Middle frontal gyrus (tissue), 1 donor: ENCODE measurements around the gene TPX2.

Experiments
- DNase-seq: peaks from one replicate; pipeline ENCODE4 v3.0.0-alpha.2; 2015; ENCODE audit warnings: low spot score; ENCODE audit errors: extremely low spot score

The TPX2 gene

DNA sequence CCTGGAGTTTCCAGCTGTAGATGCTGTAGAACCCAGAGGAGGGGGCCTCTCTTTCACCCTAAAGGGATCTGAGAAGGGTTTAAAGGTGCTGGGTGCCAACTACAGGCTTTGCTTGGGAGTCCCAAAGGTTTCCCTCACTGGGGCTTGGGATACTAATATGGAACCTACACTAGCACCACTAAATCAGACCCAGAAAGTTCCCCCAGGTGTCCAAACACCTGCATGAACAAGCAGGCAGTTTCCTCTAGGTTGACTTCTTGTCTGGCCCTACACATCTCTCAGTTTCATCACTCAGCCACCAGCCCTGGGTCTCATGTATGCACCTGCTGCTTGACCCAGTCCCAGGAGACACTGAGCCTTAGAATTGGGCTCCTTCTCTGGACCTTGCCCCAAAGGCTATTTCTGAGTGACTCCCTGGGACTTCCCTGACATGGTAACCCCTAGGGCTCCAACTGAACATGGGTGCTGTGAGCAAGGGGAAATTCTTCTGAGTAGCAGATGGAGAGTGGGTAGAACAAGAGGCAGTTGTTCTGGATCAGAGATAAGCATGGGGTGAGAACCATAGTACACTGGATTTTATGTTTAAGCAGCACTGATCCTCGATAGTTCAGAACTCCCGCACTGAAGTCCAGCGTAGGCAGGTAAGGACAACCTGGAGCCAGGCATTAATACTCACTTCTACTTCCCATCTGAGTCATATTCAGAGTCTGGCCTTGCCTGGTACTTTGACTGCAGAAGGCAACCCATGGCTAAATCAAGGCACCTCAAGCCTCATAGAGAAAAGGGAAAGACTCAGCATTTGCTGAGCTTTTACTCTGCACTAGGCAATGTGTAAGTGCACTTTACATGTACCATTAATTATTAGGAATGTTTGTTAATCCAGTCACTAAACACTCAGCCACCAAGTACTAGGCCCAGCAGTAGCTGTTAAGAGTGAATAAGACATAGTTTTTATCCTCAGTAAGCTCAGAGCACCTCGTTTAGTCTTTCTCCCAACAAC, 33.2 kb upstream of the TPX2 start:
- DNase-seq: no peak

DNA sequence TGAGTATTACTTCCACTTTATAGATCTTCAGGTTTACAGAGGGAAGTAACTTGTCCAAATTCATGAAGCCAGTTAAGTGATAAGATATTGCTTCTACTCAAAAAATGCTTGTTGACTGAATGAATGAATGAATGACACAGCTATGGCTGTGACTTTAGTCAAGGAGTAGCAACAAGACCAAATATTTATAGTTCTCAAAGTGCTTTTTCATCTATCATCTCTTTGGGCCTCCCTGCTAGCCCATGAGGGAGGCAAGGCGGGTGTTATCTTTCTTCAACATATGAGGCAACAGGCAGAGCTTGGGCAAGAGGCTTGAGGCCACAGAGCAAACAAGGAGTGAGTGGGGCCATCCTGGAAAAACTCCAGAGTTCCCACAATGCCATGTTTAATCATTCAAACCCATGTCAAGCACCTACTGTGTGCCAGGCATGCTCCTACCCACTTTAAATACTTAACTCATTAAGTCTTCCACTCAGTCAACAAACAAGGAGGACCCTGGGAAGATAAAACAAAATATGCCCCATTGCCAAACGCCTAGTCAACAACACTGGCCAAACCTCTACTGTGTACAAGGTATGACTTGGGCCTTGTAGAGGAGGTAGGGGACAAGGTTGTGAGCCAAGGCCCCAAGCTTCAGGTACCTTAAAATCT, 32.4 kb upstream of the TPX2 start:
- DNase-seq: no peak

DNA sequence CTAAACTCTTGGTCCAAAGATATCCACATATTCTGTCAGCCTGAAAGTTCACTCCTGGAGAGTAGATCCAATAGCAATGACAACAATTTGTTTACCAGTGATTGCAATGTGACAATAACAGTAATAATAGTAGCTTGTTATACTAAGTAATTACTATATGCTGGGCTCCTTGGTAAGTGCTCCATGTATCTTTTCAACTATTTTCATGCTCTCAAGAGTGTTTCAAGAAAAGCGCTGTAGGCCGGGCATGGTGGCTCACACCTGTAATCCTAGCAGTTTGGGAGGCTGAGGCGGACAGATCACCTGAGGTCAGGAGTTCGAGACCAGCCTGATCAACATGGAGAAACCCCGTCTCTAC, 31.9 kb upstream of the TPX2 start:
- no peak for DNase-seq

DNA sequence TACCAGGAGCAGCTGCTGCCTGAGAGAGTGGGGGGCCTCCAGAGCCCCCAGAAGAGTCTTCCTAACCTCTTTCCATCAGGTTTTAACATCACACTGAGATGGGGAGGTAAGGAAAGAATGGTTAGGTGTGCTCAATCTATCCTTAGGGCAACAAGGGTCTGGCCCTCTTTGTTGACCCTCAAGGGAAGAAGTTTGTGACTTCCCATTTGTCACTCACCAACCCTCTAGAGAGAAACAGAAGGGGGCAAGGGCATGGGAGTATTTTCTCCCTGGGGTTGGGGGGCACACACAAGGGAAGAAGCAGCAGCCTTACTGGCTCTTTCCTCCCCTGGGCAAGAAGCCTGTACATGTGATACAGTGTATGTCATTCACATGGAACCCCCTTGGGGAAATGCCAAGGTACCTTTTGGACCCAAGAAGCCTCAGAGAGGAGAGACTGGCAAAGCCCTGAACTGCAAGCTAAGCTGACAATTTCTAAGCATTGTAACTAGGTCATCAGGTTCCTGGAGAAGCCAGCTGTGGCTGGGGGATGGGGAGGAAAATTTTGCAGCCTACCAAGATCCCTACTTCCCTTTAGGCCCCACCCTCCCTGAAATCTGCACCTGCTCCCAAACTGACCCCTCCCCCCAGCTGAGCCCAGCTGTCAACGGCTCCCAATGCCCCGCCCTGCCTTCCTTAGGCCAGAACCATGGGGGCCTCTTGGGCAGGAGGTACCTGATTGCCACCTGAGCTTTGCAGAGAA, 30.9 kb upstream of the TPX2 start:
- no peak for DNase-seq

DNA sequence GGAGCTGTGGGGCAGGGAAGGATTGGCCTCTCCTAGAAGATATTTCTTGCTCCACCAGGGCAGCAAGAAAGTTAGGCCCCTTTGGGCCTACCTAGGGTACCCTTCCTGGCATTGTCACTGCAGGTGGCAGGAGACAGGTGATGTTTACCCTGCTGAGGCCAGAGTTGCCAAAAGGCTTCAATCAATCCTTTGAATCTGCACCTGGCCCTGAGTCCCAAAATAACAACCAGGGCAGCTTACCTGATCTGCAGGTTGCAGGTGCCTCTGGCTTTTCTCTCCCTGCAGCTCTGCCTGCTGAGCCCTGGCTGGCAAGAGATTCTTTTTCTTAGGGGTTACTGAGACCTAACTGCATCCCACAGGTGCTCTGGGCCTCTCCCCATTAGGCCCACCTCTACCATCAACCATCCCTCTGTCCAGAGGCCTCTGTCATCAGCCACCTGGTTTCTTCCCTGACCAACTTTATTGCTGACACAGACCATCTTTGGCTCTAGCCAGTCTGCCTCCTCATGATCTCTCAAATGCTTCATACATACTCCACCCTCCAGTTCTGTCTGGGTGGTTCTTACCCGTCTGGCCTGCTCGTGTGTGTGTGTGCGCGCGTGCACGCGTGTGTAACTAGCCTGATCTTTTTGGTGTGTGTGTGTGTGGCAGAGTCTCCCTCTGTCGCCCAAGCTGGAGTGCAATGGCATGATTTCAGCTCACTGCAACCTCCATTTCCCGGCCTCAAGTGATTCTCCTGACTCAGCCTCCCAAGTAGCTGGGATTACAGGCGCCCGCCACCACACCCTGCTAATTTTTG, 30.2 kb upstream of the TPX2 start:
- no peak for DNase-seq

DNA sequence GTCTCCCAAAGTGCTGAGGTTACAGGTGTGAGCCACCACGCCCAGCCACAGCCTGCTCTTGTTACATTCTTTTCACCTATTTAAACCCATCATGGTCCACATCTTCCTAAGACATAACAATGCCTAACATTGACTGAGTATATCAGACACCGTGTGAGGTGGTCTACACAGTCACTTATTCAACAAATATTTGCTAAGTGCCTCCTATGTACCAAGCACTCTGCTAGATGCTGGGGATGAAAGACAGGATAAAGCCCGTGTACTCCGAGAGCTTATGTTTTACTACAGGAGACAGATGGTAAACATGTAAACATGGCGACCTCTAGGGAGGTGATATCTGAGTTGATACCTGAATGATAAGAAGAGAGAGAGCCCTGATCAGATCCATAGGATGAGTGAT, 29.2 kb upstream of the TPX2 start:
- no peak for DNase-seq

DNA sequence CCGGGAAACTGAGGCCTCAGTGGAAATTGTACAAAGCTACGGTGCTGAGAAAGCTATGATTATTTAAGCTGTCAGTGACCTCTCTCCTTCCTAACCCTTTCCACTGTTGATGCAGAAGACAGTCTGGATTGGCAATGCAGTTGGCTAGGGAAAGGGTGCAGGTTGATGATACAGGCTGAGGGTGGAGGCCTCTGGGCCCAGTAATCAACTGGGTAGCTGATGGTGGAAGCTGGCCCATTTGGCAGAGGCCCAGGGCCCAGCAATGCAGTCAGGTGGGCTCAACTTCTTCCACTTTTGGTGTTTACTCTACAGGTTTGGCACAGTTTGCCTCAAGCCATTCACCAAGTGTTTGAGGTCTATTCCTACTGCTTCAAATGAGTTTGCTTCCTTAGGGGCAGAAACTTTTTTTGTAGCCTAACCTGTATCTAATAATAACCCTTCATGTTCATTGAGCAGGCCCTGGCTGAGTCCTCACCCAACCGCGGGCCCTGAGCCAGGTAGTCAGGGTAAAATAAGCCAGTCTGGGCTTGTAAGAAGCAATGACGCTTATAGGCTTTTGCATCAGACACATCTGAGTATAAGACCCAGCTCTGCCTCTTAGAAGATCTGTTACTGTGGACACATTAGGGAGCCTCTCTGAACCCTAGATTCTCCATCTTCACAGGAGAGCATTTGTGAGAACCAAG, 28.5 kb upstream of the TPX2 start:
- DNase-seq: no peak

DNA sequence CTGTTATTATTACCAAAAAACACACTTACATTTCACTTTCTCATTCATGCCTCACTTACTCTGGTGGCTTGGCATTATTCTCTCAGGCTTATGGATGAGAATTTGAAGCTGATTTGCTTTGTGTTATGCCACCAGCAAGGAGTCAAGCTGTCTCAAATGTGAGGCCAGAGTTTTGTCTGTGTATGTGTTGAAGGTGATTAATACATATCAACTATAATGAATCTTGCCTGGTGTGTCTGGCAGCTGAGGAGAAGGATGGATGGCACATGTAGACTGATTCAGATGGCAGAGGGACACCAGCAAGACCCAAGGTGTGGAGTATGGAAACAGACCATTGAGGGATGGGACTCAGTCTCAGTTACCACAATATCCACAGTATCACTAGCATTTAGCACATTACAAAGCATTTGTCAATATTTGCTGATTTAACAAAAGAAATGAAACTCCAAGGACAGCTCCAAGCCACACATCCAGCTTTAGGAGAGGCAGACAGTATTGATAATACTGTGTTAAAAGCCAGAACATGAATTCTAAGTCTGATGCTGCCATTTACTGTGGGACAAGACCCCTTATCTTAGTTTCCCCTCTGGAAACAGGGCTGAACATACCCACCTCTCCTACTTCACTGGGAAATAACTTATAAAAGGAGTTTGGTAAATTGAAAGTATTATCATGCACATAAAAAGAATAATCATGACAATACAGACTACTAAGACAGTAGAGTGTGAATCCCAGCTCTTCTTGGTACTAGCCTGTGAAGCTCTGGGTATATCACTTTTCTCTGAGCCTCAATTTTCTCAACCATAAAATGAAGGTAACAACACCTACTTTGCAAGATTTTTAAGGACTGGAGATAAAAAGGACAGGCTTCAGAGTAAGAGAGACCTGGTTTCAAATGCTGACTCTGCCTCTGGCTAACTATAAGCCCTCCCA, 27.6 kb upstream of the TPX2 start:
- DNase-seq: no peak

DNA sequence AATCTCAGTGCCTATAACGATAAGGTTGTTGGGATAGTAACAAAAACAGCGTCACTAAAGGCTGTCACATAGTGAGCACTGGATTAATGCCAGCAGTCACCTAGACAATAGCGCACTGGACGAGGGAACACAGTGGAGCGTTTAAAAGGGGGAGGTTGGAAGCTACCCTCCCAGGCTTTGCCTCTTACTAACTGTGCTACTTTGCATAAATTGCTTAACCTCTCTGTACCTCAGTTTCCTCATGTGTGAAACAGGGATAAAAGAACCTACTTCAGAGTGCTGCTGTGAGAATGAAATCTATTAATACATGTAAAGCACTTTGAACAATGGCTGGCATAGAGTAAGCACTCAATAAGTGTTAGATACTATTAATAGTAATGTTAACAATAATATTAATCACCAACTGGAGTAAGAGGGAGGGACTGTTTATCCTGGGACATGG, 27.0 kb upstream of the TPX2 start:
- DNase-seq: no peak

DNA sequence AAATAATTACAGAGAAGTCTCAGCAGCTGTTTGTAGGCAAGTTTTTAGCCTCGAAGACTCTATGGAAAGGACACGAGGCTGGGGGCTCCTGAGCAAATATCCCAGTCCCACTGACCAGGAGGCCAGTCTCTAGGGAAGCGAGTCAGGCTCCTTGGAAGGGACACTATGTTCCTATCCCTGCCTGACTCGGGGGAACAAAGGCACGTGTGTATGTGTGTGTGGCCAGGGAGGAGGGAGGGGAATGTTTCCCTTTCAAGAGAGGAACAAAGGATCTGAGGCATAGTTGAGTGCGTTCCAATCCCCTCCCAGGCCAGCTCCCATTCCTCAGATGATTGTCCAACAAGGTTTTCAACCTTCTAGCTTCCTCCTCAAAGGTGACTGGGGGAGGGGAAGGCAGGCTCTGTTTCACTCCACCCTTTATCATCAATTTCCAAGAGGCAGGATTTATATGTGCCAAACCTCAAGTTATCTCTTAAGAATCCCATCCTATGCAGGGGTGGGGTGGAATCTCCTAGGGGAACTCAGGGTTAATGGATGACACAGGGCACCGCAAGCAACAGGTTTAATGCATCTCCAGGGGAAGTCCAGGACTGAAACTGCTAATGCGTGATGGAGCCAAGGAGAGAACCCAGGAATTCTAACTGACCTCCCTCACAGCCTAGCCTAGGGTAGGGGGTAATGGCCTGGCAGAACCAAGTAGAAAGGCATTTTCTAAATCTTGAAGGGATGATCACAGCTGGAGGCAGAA, 26.4 kb upstream of the TPX2 start:
- peak; percentile 68 for DNase-seq

DNA sequence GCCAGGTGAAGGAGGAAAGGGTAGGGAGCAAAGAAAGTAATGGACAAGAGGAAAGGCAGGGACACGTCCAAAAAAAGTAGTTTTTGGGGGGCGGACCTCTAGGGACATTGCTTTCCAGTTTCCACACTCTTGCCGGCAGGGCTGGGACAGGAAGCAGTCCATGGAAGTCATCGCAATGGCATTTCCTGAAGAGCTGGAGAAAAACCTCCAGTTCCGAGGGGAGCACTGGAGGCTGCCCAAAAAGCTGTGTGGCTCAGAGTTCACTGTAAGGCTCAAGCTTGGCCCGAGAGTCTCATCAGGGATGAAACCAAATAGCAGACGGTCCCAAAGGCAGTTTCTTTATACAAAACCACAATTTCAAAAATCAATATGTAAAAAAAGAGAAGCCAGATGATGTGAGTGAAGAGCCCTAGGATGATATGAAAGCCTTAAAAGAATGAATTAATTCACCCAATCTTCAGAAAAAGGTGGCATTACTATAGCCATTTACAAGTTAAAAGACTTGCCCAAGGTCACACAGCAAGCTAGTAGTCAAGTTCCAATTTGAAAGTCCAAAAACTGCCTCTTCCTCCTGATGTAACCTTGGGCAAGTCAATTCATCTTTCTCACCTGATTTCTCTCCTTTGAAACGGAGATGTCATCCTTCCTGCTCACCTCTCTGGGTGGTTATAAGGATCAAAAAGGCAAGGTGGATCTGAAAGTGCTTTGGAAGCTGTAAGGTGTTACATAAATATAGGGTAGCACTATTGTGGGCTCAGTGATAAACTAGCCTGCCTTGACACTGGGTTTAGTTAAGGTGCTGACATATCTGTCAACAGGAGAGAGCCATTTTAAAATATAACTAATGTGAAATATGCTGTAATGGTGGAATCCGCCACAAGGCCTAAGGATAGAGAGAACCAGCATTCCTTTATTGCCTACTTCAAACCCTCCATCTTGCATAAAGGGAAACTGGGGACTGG, 25.5 kb upstream of the TPX2 start:
- no peak for DNase-seq

DNA sequence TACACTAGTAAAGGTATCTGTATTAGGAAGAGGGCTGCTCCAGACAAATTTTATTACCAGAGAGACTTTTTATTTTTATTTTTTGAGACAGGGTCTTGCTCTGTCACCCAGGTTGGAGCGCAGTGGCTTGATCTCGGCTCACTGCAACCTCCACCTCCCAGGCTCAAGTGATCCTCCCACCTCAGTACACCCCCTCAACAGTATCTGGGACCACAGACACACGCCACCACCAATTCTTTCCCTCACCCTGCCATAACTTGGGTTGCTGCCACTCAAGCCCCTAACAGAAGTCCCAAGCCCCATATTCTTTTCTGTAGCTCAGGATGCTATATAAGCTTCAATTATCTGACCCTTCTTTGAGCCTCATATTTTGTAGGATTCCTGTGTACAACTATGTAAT, 23.3 kb upstream of the TPX2 start:
- no peak for DNase-seq

DNA sequence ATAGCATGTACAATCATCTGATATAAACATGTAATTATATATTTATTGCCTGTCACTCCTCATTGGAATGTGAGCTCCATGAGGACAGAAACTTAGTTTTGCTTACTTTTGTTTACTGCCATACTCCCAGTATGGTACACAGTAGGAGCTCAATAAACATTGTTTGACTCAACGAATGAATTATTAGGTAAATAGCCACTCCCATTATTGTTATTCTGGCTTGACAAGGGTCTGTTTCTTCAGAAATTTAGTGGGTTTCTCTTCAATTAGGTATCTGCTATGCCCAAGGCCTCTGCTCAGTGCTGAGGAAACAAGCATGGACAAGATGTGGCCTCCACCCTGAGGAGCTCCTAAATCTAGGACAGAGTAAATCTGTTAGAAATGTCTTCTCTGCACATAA, 22.7 kb upstream of the TPX2 start:
- DNase-seq: no peak

DNA sequence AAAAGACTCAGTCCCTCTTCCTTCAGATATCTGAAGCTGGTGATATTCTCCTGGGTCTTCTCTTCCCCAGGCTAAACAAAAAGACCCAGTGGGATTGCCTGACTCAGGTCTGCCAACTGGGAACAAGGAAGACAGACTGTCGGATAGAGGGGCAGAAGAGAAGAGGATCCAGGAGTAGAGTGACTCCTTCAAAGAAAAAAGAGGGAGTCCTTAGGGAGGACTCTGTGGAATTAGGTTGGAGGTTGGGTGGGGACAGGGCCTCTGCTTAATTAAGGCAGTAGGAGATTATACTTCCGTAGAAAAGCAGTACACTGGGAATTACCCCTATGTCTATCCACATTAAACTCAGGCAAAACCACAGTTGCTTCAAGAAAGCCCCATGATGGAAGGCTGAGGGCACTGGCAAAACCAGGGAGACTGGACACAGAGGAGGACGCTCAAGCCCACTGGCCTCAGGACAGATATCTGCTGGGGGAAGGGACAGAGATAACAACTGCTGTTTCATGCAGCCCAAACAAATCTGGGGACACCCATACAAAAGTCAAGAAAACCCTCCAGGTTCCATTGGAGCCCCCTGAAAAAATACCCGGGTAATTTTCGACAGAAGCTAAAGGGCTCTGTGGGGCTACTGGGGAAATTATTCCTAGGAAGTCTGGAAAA, 22.1 kb upstream of the TPX2 start:
- DNase-seq: no peak

DNA sequence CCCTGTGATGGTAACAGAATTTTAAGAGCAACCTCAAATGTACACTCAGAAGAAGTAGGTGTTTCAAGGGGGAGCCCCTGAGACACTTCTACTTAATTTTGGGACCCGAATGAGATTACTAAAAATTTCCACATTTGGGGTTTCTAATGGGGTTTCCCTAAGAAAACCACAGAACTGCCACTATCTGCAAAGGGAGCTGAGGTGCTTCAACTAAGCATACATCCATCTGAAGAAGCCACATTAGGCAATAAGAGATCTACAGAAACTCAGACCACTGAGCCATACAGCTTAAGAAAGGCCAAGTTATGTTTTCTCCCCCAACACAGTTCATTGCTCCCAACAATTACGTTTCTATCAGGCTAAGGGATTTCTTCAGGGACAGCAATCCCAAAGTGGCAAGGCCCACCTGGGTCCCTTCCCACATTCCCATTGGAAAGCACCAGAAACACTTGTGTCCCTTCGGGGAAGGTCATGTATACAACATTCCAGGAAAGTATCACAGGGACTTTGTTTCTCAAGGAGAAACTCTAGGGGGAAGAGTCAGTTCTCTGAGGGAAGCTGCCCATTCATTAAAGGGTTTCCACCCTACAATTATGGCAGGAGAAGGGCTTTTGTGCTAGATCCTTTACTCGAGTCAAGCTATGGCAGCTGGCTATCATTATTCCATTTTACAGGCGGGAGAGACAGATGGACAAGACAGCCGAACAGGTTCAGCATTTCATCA, 21.4 kb upstream of the TPX2 start:
- no peak for DNase-seq

DNA sequence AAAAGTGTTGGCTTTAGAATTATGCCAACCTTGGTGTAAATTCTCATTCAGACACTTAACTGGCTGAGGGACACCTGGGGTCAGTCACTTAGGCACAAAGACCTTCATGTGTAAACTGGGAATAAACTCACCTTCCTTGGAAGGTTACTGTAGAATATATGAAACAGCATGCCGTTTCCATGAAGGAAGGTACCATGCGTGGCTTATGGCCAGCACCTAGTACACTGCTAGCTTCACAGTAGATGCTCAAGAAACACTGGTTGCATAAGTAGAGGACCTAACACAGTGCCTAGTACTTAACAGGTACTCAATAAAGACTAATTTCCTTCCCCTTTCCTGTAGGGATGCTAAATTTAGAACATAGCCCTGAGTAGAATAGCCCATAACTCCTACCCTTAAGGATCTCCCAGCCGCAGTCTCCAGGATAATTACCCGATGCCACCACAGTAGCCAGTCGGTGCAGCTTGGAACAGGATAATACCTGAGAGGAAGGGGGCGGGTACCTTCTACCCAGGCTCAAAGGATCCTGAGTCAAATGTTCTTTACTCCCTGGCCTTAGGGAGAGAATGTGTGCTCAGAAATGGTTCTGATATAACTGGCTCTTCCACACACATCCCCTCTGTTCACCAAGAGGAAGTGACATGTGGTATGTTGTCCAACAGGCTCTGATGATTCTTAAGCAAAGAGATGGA, 20.0 kb upstream of the TPX2 start:
- no peak for DNase-seq
